PC-3 (cell line): ENCODE results near the gene BSG. TPM values are rescaled to one million over a fixed set of nuclear protein-coding genes. Genes with fewer than 3 reads are reported as not detected.

ENCODE experiments used
- ATAC-seq: fragments of 200-7000 bp; cut with Tn5 transposase; 2 replicates; pipeline ENCODE4 v1.9.1; 2020; ENCODE audit warnings: mild to moderate bottlenecking, moderate library complexity
- BruUV-seq: library from RNA; stranded (reverse); fragments of 400-500 nt; replicated peaks from 2 replicates; lab custom pipeline; 2021; lab: Mats Ljungman, UMichigan
- CTCF ChIA-PET: fragments of 300-600 bp; sonication (Branson Sonifier 250); formaldehyde crosslinking; loops from one replicate; lab custom pipeline; 2022; ENCODE audit warnings: antibody characterized with exemption; lab: Charles Lee
- POLR2A ChIA-PET: fragments of 300-600 bp; sonication (Branson Sonifier 250); formaldehyde crosslinking; loops from one replicate; lab custom pipeline; 2022; ENCODE audit warnings: antibody characterized with exemption; ENCODE audit not compliant: unreplicated experiment; lab: Charles Lee
- DNase-seq: peaks from one replicate; pipeline ENCODE4 v3.0.0-alpha.2; 2015
- H2AFZ ChIP-seq: fragments of 300-600 bp; sonication (generic); 2 replicates; pipeline ENCODE4 v1.6.0; 2016; ENCODE audit warnings: antibody characterized with exemption, low read length
- H3F3A ChIP-seq: fragments of 300-600 bp; sonication (generic); one replicate; pipeline ENCODE4 v1.6.0; 2017; ENCODE audit warnings: antibody characterized with exemption, low read length, control low read depth, mild to moderate bottlenecking; ENCODE audit not compliant: unreplicated experiment
- H3K27ac ChIP-seq: fragments of 300-600 bp; sonication (generic); 2 replicates; pipeline ENCODE4 v1.5.1; 2016; ENCODE audit warnings: mild to moderate bottlenecking, low read length
- H3K27me3 ChIP-seq: fragments of 300-600 bp; sonication (generic); 2 replicates; pipeline ENCODE4 v1.6.1; 2016; ENCODE audit warnings: low read length, mixed read lengths
- H3K36me3 ChIP-seq: fragments of 300-600 bp; sonication (generic); 2 replicates; pipeline ENCODE4 v1.6.1; 2016; ENCODE audit warnings: low read depth, mixed run types, low read length, mixed read lengths
- H3K4me1 ChIP-seq: fragments of 300-600 bp; sonication (generic); 2 replicates; pipeline ENCODE4 v1.5.1; 2016; ENCODE audit warnings: low read length; ENCODE audit not compliant: insufficient read depth
- H3K4me2 ChIP-seq: fragments of 300-600 bp; sonication (generic); 2 replicates; pipeline ENCODE4 v1.6.0; 2016; ENCODE audit warnings: low read length
- H3K4me3 ChIP-seq: fragments of 300-600 bp; sonication (generic); 2 replicates; pipeline ENCODE4 v1.5.1; 2016; ENCODE audit warnings: mild to moderate bottlenecking, low read length, mixed read lengths
- H3K79me2 ChIP-seq: fragments of 300-600 bp; sonication (generic); 2 replicates; pipeline ENCODE4 v1.6.1; 2017; ENCODE audit warnings: low read length, mixed read lengths
- H3K9ac ChIP-seq: fragments of 300-600 bp; sonication (generic); 2 replicates; pipeline ENCODE4 v1.6.0; 2016; ENCODE audit warnings: mild to moderate bottlenecking, low read length
- H3K9me2 ChIP-seq: fragments of 300-600 bp; sonication (generic); replicated peaks from 2 replicates; pipeline ENCODE4 v1.6.1; 2016; ENCODE audit warnings: mixed run types, low read length, mixed read lengths
- H3K9me3 ChIP-seq: fragments of 300-600 bp; sonication (generic); 2 replicates; pipeline ENCODE4 v1.6.1; 2016; ENCODE audit warnings: low read length, mixed read lengths
- H4K20me1 ChIP-seq: fragments of 300-600 bp; sonication (generic); 2 replicates; pipeline ENCODE4 v1.6.1; 2016; ENCODE audit warnings: low read length, mixed read lengths
- CTCF ChIP-seq: fragments of 300-600 bp; sonication (generic); conservative IDR thresholded peaks from 2 replicates; pipeline ENCODE4 v1.5.1; 2017; ENCODE audit warnings: antibody characterized with exemption, low read depth, mild to moderate bottlenecking, low read length
- EZH2 ChIP-seq: fragments of 300-600 bp; sonication (generic); IDR thresholded peaks from one replicate; pipeline ENCODE4 v1.6.1; 2017; ENCODE audit warnings: antibody characterized with exemption, mild to moderate bottlenecking, low read length; ENCODE audit not compliant: unreplicated experiment
- EZH2phosphoT487 ChIP-seq: fragments of 300-600 bp; sonication (generic); IDR thresholded peaks from 2 replicates; pipeline ENCODE4 v1.6.1; 2018; ENCODE audit warnings: mild to moderate bottlenecking, antibody characterized with exemption, low read length, borderline replicate concordance
- intact Hi-C: fragments of 100-400 bp; cut with micrococcal nuclease; formaldehyde crosslinking; loops from 2 replicates; pipeline ENCODE4 v1.9.0; 2023
- total RNA-seq: library from RNA; depleted of rRNA; stranded (reverse); fragments of >200 nt; gene quantifications from 2 replicates; pipeline ENCODE4 v1.2.3, GENCODE V29; 2014

BSG gene
- total RNA-seq, 1 experiment from 2014 or later, result 458 TPM

- TF ChIP-seq CTCF (no peak), EZH2 (no peak), EZH2phosphoT487 (no peak)
- Histone ChIP-seq H3K36me3 (no peaks in the 10 kb centered on the region), H3K4me2 (no peak overlapping the region), H3K27me3 (no peaks in the 10 kb centered on the region), H3K4me3 (no peak overlapping the region), H3K9me3 (no peaks in the 10 kb centered on the region), H4K20me1 (no peaks in the 10 kb centered on the region), H3F3A (no peaks in the 10 kb centered on the region), H3K9me2 (no peaks in the 10 kb centered on the region), H3K79me2 (no peaks in the 10 kb centered on the region), H3K4me1 (no peaks in the 10 kb centered on the region), H3K9ac (no peak overlapping the region), H2AFZ (no peak overlapping the region), H3K27ac (no peak overlapping the region)
- CTCF ChIA-PET, result no interaction called here
- intact Hi-C loops, result no loop called here
- ATAC-seq (no peak), DNase-seq (no peak)
- POLR2A ChIA-PET, result no interaction called here
- no TSS peak for BruUV-seq
These were observed 5.6 kb upstream of the BSG start for GRCh38 chr19:566844-567243.

- intact Hi-C loops, result no loop called here
- Histone ChIP-seq H3K36me3 (no peaks in the 10 kb centered on the region), H3K27ac (no peak overlapping the region), H4K20me1 (no peaks in the 10 kb centered on the region), H3K4me1 (no peaks in the 10 kb centered on the region), H3K9ac (no peak overlapping the region), H3K9me3 (no peaks in the 10 kb centered on the region), H2AFZ (no peak overlapping the region), H3K79me2 (peaks cover under 1% of the 10 kb centered on the region), H3K27me3 (no peaks in the 10 kb centered on the region), H3F3A (no peaks in the 10 kb centered on the region), H3K4me3 (no peak overlapping the region), H3K9me2 (no peaks in the 10 kb centered on the region), H3K4me2 (no peak overlapping the region)
- no TSS peak for BruUV-seq
- ATAC-seq (no peak), DNase-seq (no peak)
- no peak for TF ChIP-seq CTCF
- no peak for TF ChIP-seq EZH2
- no peak for TF ChIP-seq EZH2phosphoT487
- CTCF ChIA-PET, result no interaction called here
- POLR2A ChIA-PET, result no interaction called here
These were observed 5.0 kb upstream of the BSG start for GRCh38 chr19:567296-567900.

- Histone ChIP-seq H3K4me2 (no peak overlapping the region), H3F3A (no peaks in the 10 kb centered on the region), H3K4me1 (peaks cover 5% of the 10 kb centered on the region; the same call in 1 of the 2 replicates), H3K4me3 (no peak overlapping the region), H3K79me2 (peaks cover 29% of the 10 kb centered on the region), H3K27ac (no peak overlapping the region), H3K9me3 (no peaks in the 10 kb centered on the region), H3K36me3 (no peaks in the 10 kb centered on the region), H3K9me2 (no peaks in the 10 kb centered on the region), H2AFZ (no peak overlapping the region), H3K9ac (no peak overlapping the region), H4K20me1 (peaks cover 21% of the 10 kb centered on the region), H3K27me3 (no peaks in the 10 kb centered on the region)
- DNase-seq (no peak), ATAC-seq (no peak)
- intact Hi-C loops, result loop anchor here (10.0 kb wide), 1 partner anchor 65 kb away; the partner anchor contains the start of genes FGF22 and POLRMT
- POLR2A ChIA-PET, result no interaction called here
- BruUV-seq, result no TSS peak
- TF ChIP-seq CTCF (no peak), EZH2 (no peak), EZH2phosphoT487 (no peak)
- CTCF ChIA-PET, result no interaction called here
These were observed 2.1 kb upstream of the BSG start for GRCh38 chr19:570251-570686.
